Fibroblast of villous mesenchyme (primary cell): Measurements from ENCODE around the gene ANKRD13B. TPM values are rescaled to one million over a fixed set of nuclear protein-coding genes. Genes with fewer than 3 reads are reported as not detected.

Experiments used
- DNase-seq: peaks from one replicate; pipeline ENCODE4 v3.0.0-alpha.2; 2010; ENCODE audit warnings: low read depth
- H3K4me3 ChIP-seq: 2 replicates; pipeline ENCODE4 v1.5.1; 2011; ENCODE audit warnings: low read depth, mild to moderate bottlenecking, low read length
- CTCF ChIP-seq: IDR thresholded peaks from 2 replicates; pipeline ENCODE4 v1.5.1; 2012; ENCODE audit warnings: low read depth, mild to moderate bottlenecking, low read length; ENCODE audit not compliant: insufficient read depth
- total RNA-seq: library from RNA; depleted of rRNA; stranded (reverse); fragments of >200 nt; gene quantifications from 2 replicates; pipeline ENCODE4 v1.2.3, GENCODE V29; 2012

ANKRD13B gene
- total RNA-seq, 1 donor: 8.6 TPM

- no peak for TF ChIP-seq CTCF
- no peak overlapping the region for H3K4me3 ChIP-seq
- no peak for DNase-seq
These were observed 10.2 kb upstream of the ANKRD13B start for GRCh38 chr17:29582772-29583171.

GRCh38 chr17:29583324-29584248 lies 9.3 kb upstream of the ANKRD13B start:
- no peak for TF ChIP-seq CTCF
- H3K4me3 ChIP-seq: no peak overlapping the region
- no peak for DNase-seq

- no peak overlapping the region for H3K4me3 ChIP-seq
- no peak for DNase-seq
- no peak for TF ChIP-seq CTCF
These were observed 8.4 kb upstream of the ANKRD13B start for GRCh38 chr17:29584452-29585079.

GRCh38 chr17:29585080-29585751 lies 7.7 kb upstream of the ANKRD13B start:
- peak; percentile 28 for TF ChIP-seq CTCF
- DNase-seq: no peak
- no peak overlapping the region for H3K4me3 ChIP-seq

- TF ChIP-seq CTCF: no peak
- H3K4me3 ChIP-seq: no peak overlapping the region
- no peak for DNase-seq
These were observed 6.1 kb upstream of the ANKRD13B start for GRCh38 chr17:29586676-29587469.

- TF ChIP-seq CTCF: no peak
- no peak for DNase-seq
- H3K4me3 ChIP-seq: peak overlapping the region; percentile 83
These were observed 5.3 kb upstream of the ANKRD13B start for GRCh38 chr17:29587591-29587990.
